OCI-LY3 (cell line): ENCODE measurements around the gene BCR.

Experiments used
- H2AFZ ChIP-seq: fragments of 200-600, 300-600 bp; shearing (Covaris generic); 2 replicates; pipeline ENCODE4 v1.6.0; 2014; ENCODE audit warnings: antibody characterized with exemption, low read depth, low read length
- H3K27ac ChIP-seq: fragments of 200-600, 300-600 bp; sonication (generic); 2 replicates; pipeline ENCODE4 v1.5.1; 2014; ENCODE audit warnings: mild to moderate bottlenecking, low read length, moderate library complexity, mixed read lengths
- H3K27me3 ChIP-seq: fragments of 200-600, 300-600 bp; sonication (generic); 2 replicates; pipeline ENCODE4 v1.6.1; 2014; ENCODE audit warnings: low read depth, low read length, mixed read lengths
- H3K36me3 ChIP-seq: fragments of 200-600, 300-600 bp; sonication (generic); replicated peaks from 2 replicates; pipeline ENCODE3; 2014; ENCODE audit warnings: low read depth, low read length, mixed read lengths
- H3K4me1 ChIP-seq: fragments of 300-600, 200-600 bp; sonication (generic); 2 replicates; pipeline ENCODE4 v1.6.1; 2014; ENCODE audit warnings: low read length, mixed read lengths
- H3K4me2 ChIP-seq: fragments of 200-600, 300-600 bp; sonication (generic); 2 replicates; pipeline ENCODE4 v1.6.1; 2014; ENCODE audit warnings: low read length, mixed read lengths
- H3K4me3 ChIP-seq: fragments of 300-600, 200-600 bp; sonication (generic); 2 replicates; pipeline ENCODE4 v1.5.1; 2014; ENCODE audit warnings: antibody characterized with exemption, mild to moderate bottlenecking, low read length, moderate library complexity
- H3K79me2 ChIP-seq: fragments of 300-600, 200-600 bp; shearing (Covaris generic); 2 replicates; pipeline ENCODE4 v1.6.1; 2014; ENCODE audit warnings: mild to moderate bottlenecking, low read length, mixed read lengths
- H3K9ac ChIP-seq: fragments of 300-600, 200-600 bp; shearing (Covaris generic); 2 replicates; pipeline ENCODE4 v1.6.0; 2014; ENCODE audit warnings: mild to moderate bottlenecking, low read length, moderate library complexity
- H3K9me3 ChIP-seq: fragments of 200-600, 300-600 bp; shearing (Covaris generic); 2 replicates; pipeline ENCODE4 v1.6.1; 2014; ENCODE audit warnings: low read length, mixed read lengths; ENCODE audit not compliant: insufficient read depth
- H4K20me1 ChIP-seq: fragments of 200-600, 300-600 bp; sonication (generic); 2 replicates; pipeline ENCODE4 v1.6.1; 2016; ENCODE audit warnings: low read length, mixed read lengths; ENCODE audit not compliant: insufficient read depth
- CTCF ChIP-seq: fragments of 200-600, 300-600 bp; sonication (generic); IDR thresholded peaks from 2 replicates; pipeline ENCODE4 v1.5.1; 2014; ENCODE audit warnings: antibody characterized with exemption, low read length, low read depth
- EZH2phosphoT487 ChIP-seq: fragments of 200-600 bp; shearing (Covaris generic); IDR thresholded peaks from 2 replicates; pipeline ENCODE4 v1.6.1; 2018; ENCODE audit warnings: antibody characterized with exemption, mixed run types, low read depth

BCR gene

DNA sequence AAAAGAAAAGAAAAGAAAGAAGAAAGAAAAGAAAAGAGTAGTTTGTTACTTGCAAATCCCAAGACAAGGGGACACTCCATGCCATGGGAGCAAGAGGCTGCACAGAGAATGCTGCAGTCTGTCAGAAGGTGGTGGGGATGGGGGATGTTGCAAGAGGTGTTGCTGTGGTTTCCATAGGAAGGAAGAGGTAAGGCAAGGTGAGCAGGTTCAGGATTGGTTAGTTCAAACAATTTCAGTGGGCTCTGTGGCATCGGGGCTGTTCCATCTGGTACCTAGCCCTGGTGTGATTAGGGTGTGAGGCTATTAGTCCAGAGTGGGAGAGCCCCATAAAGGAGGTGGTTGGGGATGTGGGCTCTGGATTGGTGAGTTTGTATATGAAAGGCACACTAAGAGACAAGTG is 172.7 kb downstream of the BCR start:
- H3K4me2 ChIP-seq = no peak overlapping the region
- TF ChIP-seq CTCF (no peak), EZH2phosphoT487 (no peak)
- H4K20me1 ChIP-seq = no peaks in the 10 kb centered on the region
- peaks cover 68% of the 10 kb centered on the region for H3K27me3 ChIP-seq
- no peaks in the 10 kb centered on the region for H3K36me3 ChIP-seq
- H3K79me2 ChIP-seq = no peaks in the 10 kb centered on the region
- no peak overlapping the region for H3K9ac ChIP-seq
- H2AFZ ChIP-seq = no peak overlapping the region
- no peaks in the 10 kb centered on the region for H3K4me1 ChIP-seq
- no peaks in the 10 kb centered on the region for H3K9me3 ChIP-seq
- no peak overlapping the region for H3K27ac ChIP-seq
- H3K4me3 ChIP-seq = no peak overlapping the region

- Histone ChIP-seq H3K4me1 (no peaks in the 10 kb centered on the region), H4K20me1 (no peaks in the 10 kb centered on the region), H3K4me3 (no peak overlapping the region), H3K4me2 (no peak overlapping the region), H3K79me2 (no peaks in the 10 kb centered on the region), H2AFZ (no peak overlapping the region), H3K9ac (no peak overlapping the region), H3K27ac (no peak overlapping the region), H3K9me3 (no peaks in the 10 kb centered on the region), H3K36me3 (no peaks in the 10 kb centered on the region), H3K27me3 (peaks cover 67% of the 10 kb centered on the region)
- TF ChIP-seq EZH2phosphoT487 (no peak), CTCF (no peak)
Measured at GRCh38 chr22:23353696-23354095, 173.4 kb downstream of the BCR start.

- H2AFZ ChIP-seq = no peak overlapping the region
- no peaks in the 10 kb centered on the region for H3K36me3 ChIP-seq
- no peaks in the 10 kb centered on the region for H3K9me3 ChIP-seq
- TF ChIP-seq CTCF = no peak
- no peak for TF ChIP-seq EZH2phosphoT487
- no peaks in the 10 kb centered on the region for H3K79me2 ChIP-seq
- H3K4me3 ChIP-seq = no peak overlapping the region
- peaks cover 63% of the 10 kb centered on the region for H3K27me3 ChIP-seq
- H3K27ac ChIP-seq = no peak overlapping the region
- H4K20me1 ChIP-seq = no peaks in the 10 kb centered on the region
- H3K4me2 ChIP-seq = no peak overlapping the region
- H3K4me1 ChIP-seq = no peaks in the 10 kb centered on the region
- H3K9ac ChIP-seq = no peak overlapping the region
Measured at GRCh38 chr22:23356094-23356493, 175.8 kb downstream of the BCR start.

GRCh38 chr22:23357053-23357452 is 176.7 kb downstream of the BCR start:
- H3K36me3 ChIP-seq = no peaks in the 10 kb centered on the region
- H3K9me3 ChIP-seq = no peaks in the 10 kb centered on the region
- no peak overlapping the region for H3K4me2 ChIP-seq
- no peaks in the 10 kb centered on the region for H4K20me1 ChIP-seq
- no peak overlapping the region for H3K9ac ChIP-seq
- TF ChIP-seq EZH2phosphoT487 (no peak), CTCF (no peak)
- H3K79me2 ChIP-seq = no peaks in the 10 kb centered on the region
- peaks cover 57% of the 10 kb centered on the region for H3K27me3 ChIP-seq
- H2AFZ ChIP-seq = no peak overlapping the region
- no peak overlapping the region for H3K4me3 ChIP-seq
- no peaks in the 10 kb centered on the region for H3K4me1 ChIP-seq
- H3K27ac ChIP-seq = no peak overlapping the region
